Lung (tissue), 12 donors: ENCODE data around the gene FARP1. TPM values are rescaled to one million over a fixed set of nuclear protein-coding genes. Genes with fewer than 3 reads are reported as not detected.

Experiments
- ATAC-seq: fragments of 200-7000 bp; cut with Tn5 transposase; one replicate; pipeline ENCODE4 v1.9.1; 2020; ENCODE audit warnings: moderate number of reproducible peaks; ENCODE audit not compliant: insufficient read depth, low FRiP score
- DNase-seq, 3 donors: peaks; one replicate each; pipeline ENCODE4 v3.0.0-alpha.2; 2013 to 2017
- H3K27ac ChIP-seq, 2 donors: one replicate each; pipeline ENCODE4 v1.5.1; 2013; ENCODE audit warnings: mild to moderate bottlenecking in 2 of 2, moderate library complexity in 2 of 2, control low read depth in 1 of 2, inconsistent platforms in 1 of 2, low read depth in 1 of 2, low read length in 1 of 2
- H3K27me3 ChIP-seq, 3 donors: one replicate each; pipeline ENCODE4 v1.5.1; 2013; ENCODE audit warnings: low read length in 2 of 3; ENCODE audit not compliant: control insufficient read depth in 3 of 3, insufficient read depth in 3 of 3
- H3K36me3 ChIP-seq, 4 donors: one replicate each; pipeline ENCODE4 v1.5.1; 2013; ENCODE audit warnings: low read length in 4 of 4, mild to moderate bottlenecking in 1 of 4, moderate library complexity in 1 of 4; ENCODE audit not compliant: control insufficient read depth in 4 of 4, insufficient read depth in 4 of 4
- H3K4me1 ChIP-seq, 5 donors: one replicate each; pipeline ENCODE4 v1.5.1; 2013; ENCODE audit warnings: low read length in 5 of 5, mild to moderate bottlenecking in 2 of 5, moderate library complexity in 1 of 5; ENCODE audit not compliant: control insufficient read depth in 5 of 5, insufficient read depth in 5 of 5
- H3K4me3 ChIP-seq: one replicate; pipeline ENCODE4 v1.5.1; 2013; ENCODE audit warnings: mild to moderate bottlenecking, control low read depth, moderate library complexity
- H3K9ac ChIP-seq, 2 donors: one replicate each; pipeline ENCODE4 v1.5.1; 2013; ENCODE audit warnings: low read length in 2 of 2, control low read depth in 1 of 2; ENCODE audit not compliant: insufficient read depth in 1 of 2
- H3K9me3 ChIP-seq, 4 donors: one replicate each; pipeline ENCODE4 v1.5.1; 2013; ENCODE audit warnings: low read length in 3 of 4, mild to moderate bottlenecking in 1 of 4, moderate library complexity in 1 of 4; ENCODE audit not compliant: control insufficient read depth in 4 of 4, insufficient read depth in 3 of 4
- WGBS, 2 donors: extraction: QIAGEN DNeasy Blood & Tissue Kit; methylation state at CpG; one replicate each; pipeline ENCODE4 v1.1.7; 2013; 5-methylcytosine and 5-hydroxymethylcytosine counted together
- polyA plus RNA-seq, 2 donors: library from polyadenylated mRNA; stranded (reverse); fragments of 200-250 nt; gene quantifications; one replicate each; pipeline ENCODE4 v1.2.1, GENCODE V29; 2013
- total RNA-seq, 2 donors: library from RNA; depleted of rRNA in 1 of 2; stranded (reverse); fragments of >200 nt in 1 of 2; gene quantifications; one replicate each; pipeline ENCODE4 v1.2.1, GENCODE V29; 2014 to 2021
- TF ChIP-seq, protein P1 (sequence below): IDR thresholded peaks from 2 replicates; pipeline ENCODE4 v1.5.1; 2012; ENCODE audit warnings: mild to moderate bottlenecking; ENCODE audit errors: control extremely low read depth, extremely low read depth
- donor health status: control.
- donor health status: control.
- donor health status: Bipolar disorder and iron deficiency.
- donor health status: healthy.
- donor health status: DM: yes; HTN: yes; CAD: no.

The FARP1 gene
- total and polyA plus RNA-seq, 4 donors, result 20.8 to 102 (median 54.4) TPM

DNA sequence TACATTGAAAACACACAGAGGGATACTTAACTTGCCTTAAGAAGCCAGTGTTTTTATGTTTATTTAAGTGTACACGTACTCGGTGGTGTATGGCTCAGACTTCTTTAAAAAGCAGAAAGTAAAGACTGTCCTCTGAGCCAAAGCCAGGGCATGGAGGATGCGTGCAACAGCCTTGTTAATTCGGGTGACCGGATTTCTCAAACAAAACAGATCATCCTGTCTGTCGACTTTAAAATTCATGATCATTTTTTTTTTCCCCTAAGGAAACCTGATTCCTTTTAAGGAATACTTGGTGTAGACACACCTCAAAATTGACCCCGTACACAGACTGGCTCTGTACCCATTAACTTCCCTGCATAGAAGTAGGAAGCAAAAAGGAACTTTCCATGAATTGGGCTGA lies 158.8 kb downstream of the FARP1 start:
- ATAC-seq (no peak), DNase-seq (peak in 1 of 3 donors; percentile 54)
- no peaks in the 10 kb centered on the region for H3K9me3 ChIP-seq
- 36 to 60% methylated on average over 7 of the region's 7 CpGs for WGBS, 2 donors
- peaks cover 12 to 78% (median 51%) of the 10 kb centered on the region in 5 donors for H3K4me1 ChIP-seq
- TF ChIP-seq, protein P1, sequence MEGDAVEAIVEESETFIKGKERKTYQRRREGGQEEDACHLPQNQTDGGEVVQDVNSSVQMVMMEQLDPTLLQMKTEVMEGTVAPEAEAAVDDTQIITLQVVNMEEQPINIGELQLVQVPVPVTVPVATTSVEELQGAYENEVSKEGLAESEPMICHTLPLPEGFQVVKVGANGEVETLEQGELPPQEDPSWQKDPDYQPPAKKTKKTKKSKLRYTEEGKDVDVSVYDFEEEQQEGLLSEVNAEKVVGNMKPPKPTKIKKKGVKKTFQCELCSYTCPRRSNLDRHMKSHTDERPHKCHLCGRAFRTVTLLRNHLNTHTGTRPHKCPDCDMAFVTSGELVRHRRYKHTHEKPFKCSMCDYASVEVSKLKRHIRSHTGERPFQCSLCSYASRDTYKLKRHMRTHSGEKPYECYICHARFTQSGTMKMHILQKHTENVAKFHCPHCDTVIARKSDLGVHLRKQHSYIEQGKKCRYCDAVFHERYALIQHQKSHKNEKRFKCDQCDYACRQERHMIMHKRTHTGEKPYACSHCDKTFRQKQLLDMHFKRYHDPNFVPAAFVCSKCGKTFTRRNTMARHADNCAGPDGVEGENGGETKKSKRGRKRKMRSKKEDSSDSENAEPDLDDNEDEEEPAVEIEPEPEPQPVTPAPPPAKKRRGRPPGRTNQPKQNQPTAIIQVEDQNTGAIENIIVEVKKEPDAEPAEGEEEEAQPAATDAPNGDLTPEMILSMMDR, result no peak
- H3K27me3 ChIP-seq, result no peaks in the 10 kb centered on the region
- H3K9ac ChIP-seq, result peak overlapping the region in 1 of 2 donors; percentile 58
- no peak overlapping the region for H3K27ac ChIP-seq
- H3K4me3 ChIP-seq, result no peak overlapping the region
- peaks cover 0 to 3% (median 0%) of the 10 kb centered on the region in 4 donors for H3K36me3 ChIP-seq

DNA sequence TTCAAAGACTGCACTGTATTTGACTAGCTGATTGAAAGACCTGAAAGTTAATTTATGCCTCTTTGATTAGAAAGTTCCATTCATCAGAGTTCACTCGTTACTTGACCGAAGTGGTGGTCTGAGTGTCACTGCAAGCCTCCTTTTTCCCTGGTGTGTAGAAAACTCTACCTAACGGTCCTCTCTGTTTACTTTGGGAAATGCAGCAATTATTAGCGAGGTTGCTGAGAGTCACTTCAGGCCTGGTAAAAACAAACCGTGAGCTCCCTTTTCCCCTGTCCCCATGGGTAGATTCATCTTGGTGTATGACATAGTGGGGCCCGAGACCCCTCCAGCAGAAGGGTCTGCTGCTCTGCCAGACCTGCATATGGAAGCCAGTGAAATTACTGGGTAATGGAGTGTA lies 161.0 kb downstream of the FARP1 start:
- DNase-seq (no peak), ATAC-seq (no peak)
- no peak overlapping the region for H3K4me3 ChIP-seq
- no peaks in the 10 kb centered on the region for H3K27me3 ChIP-seq
- 77 to 87% methylated on average over 6 of the region's 6 CpGs for WGBS, 2 donors
- no peaks in the 10 kb centered on the region for H3K9me3 ChIP-seq
- H3K36me3 ChIP-seq, result peaks cover 0 to 3% (median 0%) of the 10 kb centered on the region in 4 donors
- H3K9ac ChIP-seq, result no peak overlapping the region
- TF ChIP-seq, protein P1, result no peak
- peaks cover 12 to 79% (median 54%) of the 10 kb centered on the region in 5 donors for H3K4me1 ChIP-seq
- H3K27ac ChIP-seq, result no peak overlapping the region

DNA sequence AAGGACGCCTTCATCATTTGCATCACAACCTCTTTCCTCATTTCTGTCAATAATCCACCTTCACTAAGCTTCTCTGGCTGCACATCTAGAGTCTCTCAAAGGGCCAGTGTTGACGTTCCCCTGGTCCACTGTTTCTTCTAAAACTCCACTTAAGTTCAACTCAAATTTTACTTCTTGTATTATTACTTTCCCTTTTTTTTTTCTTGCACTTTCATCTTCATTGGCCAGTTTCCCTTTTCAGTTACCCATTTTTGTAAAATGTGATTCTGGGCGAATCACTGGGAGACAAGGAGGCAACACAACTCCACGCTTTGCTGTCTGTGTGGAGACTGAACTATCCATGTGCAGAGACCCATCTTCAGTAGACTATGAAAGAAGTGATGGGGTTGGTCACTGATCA lies 162.8 kb downstream of the FARP1 start:
- no peaks in the 10 kb centered on the region for H3K27me3 ChIP-seq
- no peak overlapping the region for H3K9ac ChIP-seq
- WGBS, 2 donors, result 81 to 94% methylated on average over 4 of the region's 4 CpGs
- H3K9me3 ChIP-seq, result no peaks in the 10 kb centered on the region
- no peak for ATAC-seq
- no peak overlapping the region for H3K4me3 ChIP-seq
- TF ChIP-seq, protein P1, result no peak
- H3K4me1 ChIP-seq, result peaks cover 0 to 72% (median 37%) of the 10 kb centered on the region in 5 donors
- no peak overlapping the region for H3K27ac ChIP-seq
- H3K36me3 ChIP-seq, result peaks cover 0 to 3% (median 0%) of the 10 kb centered on the region in 4 donors
- DNase-seq, result no peak
